Measurements from ENCODE around the gene PELI1. TPM values are rescaled to one million over a fixed set of nuclear protein-coding genes. Genes with fewer than 3 reads are reported as not detected.
A peak's percentile ranks its signal among the peaks of the same experiment; 100 is the strongest.

Gene PELI1
- total and polyA plus RNA-seq, 2 donors (not counting 3 experiments of a cell fraction or from before 2014, with no cell fraction given) = 14.2 to 30.9 TPM

GRCh38 chr2:64168201-64168600 lies 24.0 kb upstream of the PELI1 start:
- ChIA-PET CTCF (interaction anchor here (1.4 to 1.5 kb wide), 2 partner anchors 11 to 12 kb away, joined by 3 to 4 read pairs; no protein-coding TSS in a partner anchor), POLR2A (no interaction called here)
- no peaks in the 10 kb centered on the region for H3K36me3 ChIP-seq (ENCODE audit: control insufficient read depth in 2 of 2, extremely low read depth in 1 of 2, insufficient read depth in 2 of 2, low read length in 2 of 2)
- no peaks in the 10 kb centered on the region for H3K9me3 ChIP-seq (replicated peaks; ENCODE audit: control insufficient read depth, insufficient read depth, low read length)
- H2AFZ ChIP-seq (ENCODE audit: low read depth, low read length) = no peak overlapping the region
- intact Hi-C loops (cut with micrococcal nuclease) = no loop called here
- dilution Hi-C loops (cut with MboI; ENCODE audit: extremely low pct_ligation_motif_present, low sequenced_read_pairs) = no loop called here
- FAIRE-seq (no peak), DNase-seq (ENCODE audit: low read depth, low spot score) (peak; percentile 11)
- no peak for TF ChIP-seq EZH2 (IDR thresholded peaks at IDR 0.05; ENCODE audit: borderline replicate concordance, low read depth, low read length, severe bottlenecking)
- no peak for TF ChIP-seq MYC (IDR thresholded peaks at IDR 0.05; ENCODE audit: low read depth, low read length)
- no peak for TF ChIP-seq JUN (IDR thresholded peaks at IDR 0.05; ENCODE audit: borderline replicate concordance, insufficient read depth, insufficient read length, low read depth)
- no peak for TF ChIP-seq CTCF (IDR thresholded peaks at IDR 0.05; ENCODE audit: extremely low read depth in 1 of 2, insufficient read depth in 1 of 2, low read depth in 1 of 2, low read length in 2 of 2)
- TF ChIP-seq POLR2A (IDR thresholded peaks at IDR 0.05; ENCODE audit: low read depth, low read length) = no peak
- TF ChIP-seq POLR2AphosphoS5 (IDR thresholded peaks at IDR 0.05; ENCODE audit: insufficient read depth, low read depth, low read length) = no peak
- TF ChIP-seq FOS (IDR thresholded peaks at IDR 0.05; ENCODE audit: borderline replicate concordance, insufficient read depth, low read length) = no peak
- no peak for TF ChIP-seq GATA2 (IDR thresholded peaks at IDR 0.05; ENCODE audit: insufficient read depth, insufficient read length, low read depth, low read length)
- TF ChIP-seq MAX (IDR thresholded peaks at IDR 0.05; ENCODE audit: insufficient read depth, insufficient read length) = no peak
- H4K20me1 ChIP-seq (replicated peaks; ENCODE audit: control insufficient read depth, extremely low read depth, insufficient read depth, low read length) = no peaks in the 10 kb centered on the region
- no peaks in the 10 kb centered on the region for H3K27me3 ChIP-seq (ENCODE audit: control insufficient read depth in 2 of 2, insufficient read depth in 2 of 2, low read length in 2 of 2)
- H3K79me2 ChIP-seq (ENCODE audit: control insufficient read depth, insufficient read depth, low read length) = no peaks in the 10 kb centered on the region
- no peak overlapping the region for H3K9ac ChIP-seq (replicated peaks; ENCODE audit: extremely low read depth, insufficient read depth, low read length)
- H3K27ac ChIP-seq (ENCODE audit: insufficient read depth, low read depth, low read length) = no peak overlapping the region
- no peak overlapping the region for H3K4me2 ChIP-seq (ENCODE audit: insufficient read depth, low read length)
- H3K4me1 ChIP-seq (ENCODE audit: control insufficient read depth, extremely low read depth, insufficient read depth, low read length) = no peaks in the 10 kb centered on the region
- H3K4me3 ChIP-seq (replicated peaks in 1 of 3; ENCODE audit: insufficient read depth in 1 of 3, low read depth in 1 of 3, low read length in 3 of 3) = no peak overlapping the region
- no TSS peak for BruUV-seq (replicated peaks)
- H3K9me1 ChIP-seq (replicated peaks; ENCODE audit: control insufficient read depth, extremely low read depth, insufficient read depth, low read length) = no peaks in the 10 kb centered on the region
